GM10266 (cell line): ENCODE measurements around the gene CITED4.

ENCODE experiments used
- DNase-seq: peaks from one replicate; pipeline ENCODE4 v3.0.0; 2012; ENCODE audit errors: extremely low spot score
- TF ChIP-seq, protein P1 (sequence below): IDR thresholded peaks from 2 replicates; pipeline ENCODE4 v1.5.1; 2012; ENCODE audit warnings: mild to moderate bottlenecking, low read depth; ENCODE audit not compliant: control insufficient read depth, insufficient read depth; ENCODE audit errors: missing control alignments

Gene CITED4

DNA sequence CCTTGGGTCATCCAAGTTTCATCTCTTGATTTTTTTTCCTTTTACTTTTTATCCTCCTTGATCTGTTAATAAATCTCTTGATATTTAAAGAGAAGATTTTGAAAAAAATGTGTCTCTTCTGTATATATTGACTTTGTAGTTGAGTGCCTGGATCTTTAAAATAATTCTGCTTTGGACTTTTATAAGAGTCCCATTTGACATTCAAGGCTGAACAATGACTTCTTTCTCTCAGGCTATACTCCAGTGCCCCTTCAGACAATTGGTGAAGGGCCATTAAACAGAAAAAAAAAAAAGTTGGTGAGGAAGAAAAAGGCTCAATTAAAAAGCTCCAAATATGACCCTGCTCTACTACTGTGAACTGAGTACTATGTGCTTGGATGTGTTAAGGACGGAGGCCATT is 40.9 kb upstream of the CITED4 start:
- no peak for DNase-seq
- TF ChIP-seq, protein P1, sequence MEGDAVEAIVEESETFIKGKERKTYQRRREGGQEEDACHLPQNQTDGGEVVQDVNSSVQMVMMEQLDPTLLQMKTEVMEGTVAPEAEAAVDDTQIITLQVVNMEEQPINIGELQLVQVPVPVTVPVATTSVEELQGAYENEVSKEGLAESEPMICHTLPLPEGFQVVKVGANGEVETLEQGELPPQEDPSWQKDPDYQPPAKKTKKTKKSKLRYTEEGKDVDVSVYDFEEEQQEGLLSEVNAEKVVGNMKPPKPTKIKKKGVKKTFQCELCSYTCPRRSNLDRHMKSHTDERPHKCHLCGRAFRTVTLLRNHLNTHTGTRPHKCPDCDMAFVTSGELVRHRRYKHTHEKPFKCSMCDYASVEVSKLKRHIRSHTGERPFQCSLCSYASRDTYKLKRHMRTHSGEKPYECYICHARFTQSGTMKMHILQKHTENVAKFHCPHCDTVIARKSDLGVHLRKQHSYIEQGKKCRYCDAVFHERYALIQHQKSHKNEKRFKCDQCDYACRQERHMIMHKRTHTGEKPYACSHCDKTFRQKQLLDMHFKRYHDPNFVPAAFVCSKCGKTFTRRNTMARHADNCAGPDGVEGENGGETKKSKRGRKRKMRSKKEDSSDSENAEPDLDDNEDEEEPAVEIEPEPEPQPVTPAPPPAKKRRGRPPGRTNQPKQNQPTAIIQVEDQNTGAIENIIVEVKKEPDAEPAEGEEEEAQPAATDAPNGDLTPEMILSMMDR: no peak

DNA sequence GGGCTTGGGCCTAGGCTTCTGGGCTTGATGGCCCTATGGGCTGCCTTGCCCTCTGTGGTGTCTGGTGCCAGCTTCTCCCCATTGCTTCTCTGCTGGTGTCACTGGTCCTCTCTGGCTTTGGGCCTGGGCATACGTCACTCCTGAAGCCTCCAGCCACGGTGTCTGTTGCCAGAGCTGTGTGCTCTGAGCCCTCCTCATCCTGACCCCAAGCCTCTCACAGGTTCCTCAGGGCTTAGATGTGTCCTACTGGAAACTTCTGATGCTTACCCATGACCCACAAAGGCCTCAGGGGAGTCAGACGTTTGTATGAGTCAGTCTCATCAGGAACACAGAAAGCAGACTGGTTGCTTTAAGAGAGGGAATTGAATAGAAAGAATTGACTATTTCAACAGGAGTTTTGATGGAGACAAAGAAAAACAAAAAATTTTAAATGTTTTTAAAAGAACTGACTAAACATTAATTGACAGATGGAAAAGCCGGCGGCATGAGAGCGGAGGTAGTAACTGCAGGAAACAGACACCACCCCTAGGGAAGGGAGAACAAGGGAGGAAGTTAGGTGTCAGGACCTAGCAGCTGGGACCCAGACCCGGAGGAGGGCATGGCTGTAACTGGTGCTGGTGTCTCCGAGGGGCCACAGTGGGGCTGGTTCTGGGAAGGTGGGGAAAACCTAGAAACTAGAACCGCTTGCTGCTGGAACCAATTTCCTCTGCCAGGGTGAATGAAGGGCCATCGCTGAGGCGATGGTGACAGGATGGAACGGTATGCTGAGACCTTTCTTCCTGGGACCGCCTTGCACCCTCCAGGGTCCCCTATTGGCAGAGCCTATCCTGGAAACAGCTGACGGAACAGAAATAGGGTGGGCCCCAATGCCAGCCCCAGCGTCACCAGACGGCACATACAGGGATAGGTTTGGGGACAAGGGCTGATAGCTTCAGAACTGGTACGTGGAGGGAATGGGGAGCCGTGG is 40.0 kb upstream of the CITED4 start:
- no peak for DNase-seq
- TF ChIP-seq, protein P1: no peak

DNA sequence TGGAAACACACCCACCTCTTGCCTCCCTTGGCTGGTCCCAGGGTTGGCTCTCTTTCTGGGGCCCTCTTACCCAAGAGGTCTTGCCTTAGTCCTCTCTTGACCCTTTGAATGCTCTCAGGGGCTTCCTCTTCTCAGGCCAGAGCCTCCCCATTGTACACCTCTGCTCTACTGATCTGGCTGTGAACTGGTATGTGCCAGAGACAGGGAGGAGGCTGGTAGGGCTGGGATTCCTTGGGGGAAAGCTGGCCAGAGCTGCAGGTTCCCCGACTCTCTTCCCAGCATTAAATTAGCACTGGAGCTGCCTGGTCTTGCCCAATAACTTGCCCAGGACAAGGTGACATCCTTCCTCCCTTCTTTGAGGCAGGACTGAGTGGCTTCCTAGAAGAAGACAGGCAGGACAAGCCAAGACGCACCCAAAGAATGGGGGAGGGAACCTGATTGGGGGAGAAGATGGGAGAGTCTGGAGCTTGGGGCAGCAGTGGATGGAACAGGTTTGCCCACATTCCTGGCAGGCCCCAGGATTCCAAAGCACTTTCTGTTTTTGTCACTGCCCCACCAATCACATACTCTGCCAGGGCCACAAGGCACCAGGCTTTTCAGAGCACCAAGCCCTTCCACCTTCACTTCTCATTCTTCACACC is 37.2 kb upstream of the CITED4 start:
- no peak for DNase-seq

DNA sequence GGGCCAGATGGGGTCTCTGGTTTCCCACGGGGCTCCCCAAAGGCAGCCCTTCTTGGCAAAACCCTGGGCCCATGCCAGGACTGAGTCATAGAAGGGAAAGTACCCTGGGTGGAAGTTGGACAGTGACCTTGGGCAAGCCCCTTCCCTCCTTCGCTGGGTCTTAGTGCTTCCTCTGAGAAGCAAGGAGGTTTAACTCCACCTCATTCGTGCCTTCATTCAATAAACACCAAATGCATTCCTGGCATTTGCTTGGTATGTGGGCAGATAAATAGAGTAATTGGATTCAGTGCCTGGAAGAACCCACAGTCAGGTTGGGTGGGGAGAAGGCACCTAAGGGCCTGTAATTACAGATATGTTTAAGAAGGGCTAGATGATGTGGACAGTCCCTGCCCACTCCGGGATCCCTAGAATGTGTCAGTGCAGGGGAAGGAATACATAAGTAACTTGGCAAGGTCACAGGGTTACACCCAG is 36.3 kb upstream of the CITED4 start:
- peak; percentile 40 for DNase-seq
- TF ChIP-seq, protein P1: no peak

More for the DNA sequence above, 37.2 kb upstream of the CITED4 start:
- TF ChIP-seq, protein P1: no peak

DNA sequence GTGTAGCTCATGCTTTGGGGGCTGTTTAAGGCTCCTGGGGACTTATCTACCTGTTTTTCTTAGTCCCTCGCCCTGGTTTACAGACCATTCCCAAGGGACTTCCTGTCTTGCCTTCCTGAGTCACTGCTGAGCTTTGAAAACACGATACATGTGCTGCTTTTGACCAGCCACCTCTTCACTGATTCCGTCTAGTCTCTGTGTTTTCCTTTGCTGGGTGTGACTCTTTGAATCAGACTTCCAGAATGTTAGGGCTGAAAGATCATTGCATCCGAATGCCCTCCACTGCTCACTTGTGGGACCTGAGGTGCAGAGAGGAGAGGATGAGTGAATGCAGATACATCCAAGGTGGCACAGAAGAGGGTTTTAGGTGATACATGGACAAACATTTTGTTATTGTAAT is 35.4 kb upstream of the CITED4 start:
- no peak for DNase-seq
- TF ChIP-seq, protein P1: no peak

DNA sequence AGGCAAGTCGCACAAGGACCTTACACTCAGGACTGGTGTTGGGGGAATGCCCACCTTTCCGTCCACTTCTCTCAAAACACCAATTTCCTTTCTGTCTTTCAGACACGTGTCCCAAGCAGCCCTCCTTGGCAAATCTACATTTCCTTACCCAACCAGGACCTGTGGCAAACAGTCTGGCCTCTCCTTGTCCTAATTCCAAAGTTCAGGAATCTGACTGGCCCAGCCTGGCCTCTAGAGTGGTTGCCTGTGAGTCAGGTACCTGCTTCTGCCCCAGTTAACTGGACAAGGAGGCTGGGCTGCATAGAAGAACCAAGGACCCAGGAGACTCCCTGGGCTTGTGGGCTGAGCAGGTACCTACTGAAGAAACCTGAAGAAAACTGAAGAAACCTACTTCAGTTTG is 34.3 kb upstream of the CITED4 start:
- DNase-seq: no peak

More for the DNA sequence above, 34.3 kb upstream of the CITED4 start:
- TF ChIP-seq, protein P1: no peak
